ENCODE measurements around the gene RPLP2. TPM values are rescaled to one million over a fixed set of nuclear protein-coding genes. Genes with fewer than 3 reads are reported as not detected.

RPLP2 gene
- total and polyA plus RNA-seq, 2 of the 4 experiments (the other 2 are of a cell fraction) = 59.9 to 1,897 TPM

DNA sequence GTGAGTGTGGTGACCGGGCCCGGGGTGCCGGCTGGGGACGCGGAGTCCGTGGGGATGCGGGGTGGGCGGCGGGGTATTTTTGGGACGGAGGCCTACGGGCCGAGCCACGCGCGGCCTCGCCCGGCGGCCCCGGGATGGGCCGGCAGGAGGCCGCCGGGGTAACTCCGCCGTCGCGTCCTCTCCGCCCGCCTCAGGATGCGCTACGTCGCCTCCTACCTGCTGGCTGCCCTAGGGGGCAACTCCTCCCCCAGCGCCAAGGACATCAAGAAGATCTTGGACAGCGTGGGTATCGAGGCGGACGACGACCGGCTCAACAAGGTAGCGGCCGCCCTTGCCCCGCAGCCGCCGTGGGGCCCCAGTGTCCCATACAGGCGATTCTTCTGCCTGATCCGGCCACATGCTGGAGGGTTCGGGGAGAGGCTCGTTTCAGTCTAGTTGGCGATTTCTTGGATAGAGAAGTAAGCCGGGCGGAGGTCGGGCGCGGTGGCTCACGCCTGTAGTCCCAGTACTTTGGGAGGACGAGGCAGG, 337 bp downstream of the RPLP2 start:
- ATAC-seq (ENCODE audit: low read depth) = peak; percentile 0
- H2BK15ac ChIP-seq (ENCODE audit: low read depth, low read length) = no peak overlapping the region
- H4K5ac ChIP-seq (ENCODE audit: low read depth, low read length) = no peak overlapping the region
- dilution Hi-C loops (cut with HindIII; ENCODE audit: low sequenced_read_pairs, unreplicated experiment) = no loop called here
- H4K20me1 ChIP-seq (ENCODE audit: insufficient read depth, low read length) = peaks cover 38% of the 10 kb centered on the region
- BruUV-seq (replicated peaks) = TSS peak; percentile 89
- peak overlapping the region; percentile 86 for H3K4me3 ChIP-seq (ENCODE audit: insufficient read depth, low read depth, low read length)
- peaks cover 30% of the 10 kb centered on the region for H3K36me3 ChIP-seq (ENCODE audit: control insufficient read depth, insufficient read depth, low read length)
- peak overlapping the region; percentile 54 to 55; a peak in 2 of 4 replicates for H4K8ac ChIP-seq (ENCODE audit: low read depth in 2 of 2, low read length in 2 of 2)
- H3K23ac ChIP-seq (ENCODE audit: low read depth, low read length) = peak overlapping the region; percentile 52
- ChIA-PET CTCF (no interaction called here), POLR2A (ENCODE audit: unreplicated experiment) (interaction anchor here (1.1 kb wide), 1 partner anchor 9 kb away, joined by 5 read pairs; the partner anchor contains the start of gene PNPLA2)
- H3K79me1 ChIP-seq (ENCODE audit: low read depth in 1 of 2, low read length in 2 of 2) = peaks cover 27 to 57% of the 10 kb centered on the region in 2 experiments
- intact Hi-C loops (cut with micrococcal nuclease) = no loop called here
- peak overlapping the region; percentile 84 for H3K4ac ChIP-seq (ENCODE audit: low read depth, low read length)
- peak overlapping the region; percentile 64 for H2AFZ ChIP-seq (replicated peaks; ENCODE audit: low read length, poor library complexity)
- H3K18ac ChIP-seq (ENCODE audit: low read depth, low read length) = no peak overlapping the region
- no peaks in the 10 kb centered on the region for H3K9me3 ChIP-seq (ENCODE audit: control insufficient read depth, insufficient read depth, low read length)
- no peaks in the 10 kb centered on the region for H3K9me1 ChIP-seq (ENCODE audit: insufficient read depth, low read length)
- no peak overlapping the region for H2BK120ac ChIP-seq (ENCODE audit: low read depth, low read length)
- TF ChIP-seq MXI1 (IDR thresholded peaks at IDR 0.05; ENCODE audit: borderline replicate concordance, low read depth, low read length) = no peak
- TF ChIP-seq POLR2A (IDR thresholded peaks at IDR 0.05; ENCODE audit: low read depth, low read length) = no peak
- TF ChIP-seq MAFK (IDR thresholded peaks at IDR 0.05; ENCODE audit: low read depth, low read length) = no peak
- TF ChIP-seq BHLHE40 (IDR thresholded peaks at IDR 0.05; ENCODE audit: low read depth, low read length) = no peak
- TF ChIP-seq MAZ (IDR thresholded peaks at IDR 0.05; ENCODE audit: borderline replicate concordance, low read depth, low read length) = no peak
- TF ChIP-seq, protein P1, sequence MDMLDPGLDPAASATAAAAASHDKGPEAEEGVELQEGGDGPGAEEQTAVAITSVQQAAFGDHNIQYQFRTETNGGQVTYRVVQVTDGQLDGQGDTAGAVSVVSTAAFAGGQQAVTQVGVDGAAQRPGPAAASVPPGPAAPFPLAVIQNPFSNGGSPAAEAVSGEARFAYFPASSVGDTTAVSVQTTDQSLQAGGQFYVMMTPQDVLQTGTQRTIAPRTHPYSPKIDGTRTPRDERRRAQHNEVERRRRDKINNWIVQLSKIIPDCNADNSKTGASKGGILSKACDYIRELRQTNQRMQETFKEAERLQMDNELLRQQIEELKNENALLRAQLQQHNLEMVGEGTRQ (IDR thresholded peaks at IDR 0.05; ENCODE audit: low read depth, low read length) = no peak
- TF ChIP-seq RCOR1 (IDR thresholded peaks at IDR 0.05; ENCODE audit: insufficient replicate concordance, low read length) = no peak
- TF ChIP-seq, protein P2, sequence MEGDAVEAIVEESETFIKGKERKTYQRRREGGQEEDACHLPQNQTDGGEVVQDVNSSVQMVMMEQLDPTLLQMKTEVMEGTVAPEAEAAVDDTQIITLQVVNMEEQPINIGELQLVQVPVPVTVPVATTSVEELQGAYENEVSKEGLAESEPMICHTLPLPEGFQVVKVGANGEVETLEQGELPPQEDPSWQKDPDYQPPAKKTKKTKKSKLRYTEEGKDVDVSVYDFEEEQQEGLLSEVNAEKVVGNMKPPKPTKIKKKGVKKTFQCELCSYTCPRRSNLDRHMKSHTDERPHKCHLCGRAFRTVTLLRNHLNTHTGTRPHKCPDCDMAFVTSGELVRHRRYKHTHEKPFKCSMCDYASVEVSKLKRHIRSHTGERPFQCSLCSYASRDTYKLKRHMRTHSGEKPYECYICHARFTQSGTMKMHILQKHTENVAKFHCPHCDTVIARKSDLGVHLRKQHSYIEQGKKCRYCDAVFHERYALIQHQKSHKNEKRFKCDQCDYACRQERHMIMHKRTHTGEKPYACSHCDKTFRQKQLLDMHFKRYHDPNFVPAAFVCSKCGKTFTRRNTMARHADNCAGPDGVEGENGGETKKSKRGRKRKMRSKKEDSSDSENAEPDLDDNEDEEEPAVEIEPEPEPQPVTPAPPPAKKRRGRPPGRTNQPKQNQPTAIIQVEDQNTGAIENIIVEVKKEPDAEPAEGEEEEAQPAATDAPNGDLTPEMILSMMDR (conservative IDR thresholded peaks at IDR 0.05; ENCODE audit: low read depth, low read length) = no peak
- TF ChIP-seq SMC3 (IDR thresholded peaks at IDR 0.05; ENCODE audit: low read depth, low read length) = no peak
- no peak for TF ChIP-seq RFX5 (IDR thresholded peaks at IDR 0.05; ENCODE audit: low read depth, low read length)
- no peak; the same call in 1 of the 2 replicates for TF ChIP-seq CHD1 (IDR thresholded peaks at IDR 0.05; ENCODE audit: low read depth, low read length)
- TF ChIP-seq, protein P3, sequence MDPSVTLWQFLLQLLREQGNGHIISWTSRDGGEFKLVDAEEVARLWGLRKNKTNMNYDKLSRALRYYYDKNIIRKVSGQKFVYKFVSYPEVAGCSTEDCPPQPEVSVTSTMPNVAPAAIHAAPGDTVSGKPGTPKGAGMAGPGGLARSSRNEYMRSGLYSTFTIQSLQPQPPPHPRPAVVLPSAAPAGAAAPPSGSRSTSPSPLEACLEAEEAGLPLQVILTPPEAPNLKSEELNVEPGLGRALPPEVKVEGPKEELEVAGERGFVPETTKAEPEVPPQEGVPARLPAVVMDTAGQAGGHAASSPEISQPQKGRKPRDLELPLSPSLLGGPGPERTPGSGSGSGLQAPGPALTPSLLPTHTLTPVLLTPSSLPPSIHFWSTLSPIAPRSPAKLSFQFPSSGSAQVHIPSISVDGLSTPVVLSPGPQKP (IDR thresholded peaks at IDR 0.05; ENCODE audit: borderline replicate concordance, low read depth, low read length) = no peak
- no peak for TF ChIP-seq CEBPB (IDR thresholded peaks at IDR 0.05; ENCODE audit: low read depth, low read length)
- TF ChIP-seq FOS (IDR thresholded peaks at IDR 0.05; ENCODE audit: low read depth, low read length) = no peak
- TF ChIP-seq NFE2L2 (IDR thresholded peaks at IDR 0.05; ENCODE audit: low read depth, low read length) = no peak
- no peak for TF ChIP-seq RAD21 (IDR thresholded peaks at IDR 0.05; ENCODE audit: low read length)
- peak overlapping the region; percentile 97 for H2AK9ac ChIP-seq (replicated peaks; ENCODE audit: low read depth, low read length, poor library complexity)
- WGBS, 2 experiments (ENCODE audit: extremely low coverage in 2 of 2, insufficient read length in 1 of 2) = 0% methylated on average over 35 of the region's 55 CpGs; no CpG with 5 or more reads in 1 of the 2 experiments
- H2BK20ac ChIP-seq (ENCODE audit: low read depth, low read length) = no peak overlapping the region
- peaks cover 6% of the 10 kb centered on the region for H3K4me1 ChIP-seq (ENCODE audit: control insufficient read depth, insufficient read depth, low read length)
- H3K27ac ChIP-seq (ENCODE audit: insufficient read depth, low read length) = peak overlapping the region; percentile 74
- peak overlapping the region; percentile 68 for H3K14ac ChIP-seq (replicated peaks; ENCODE audit: low read depth, low read length)
- DNase-seq = no peak
- in situ Hi-C loops (cut with MboI; ENCODE audit: low sequenced_read_pairs) = no loop called here
- H3K9ac ChIP-seq (ENCODE audit: low read depth, low read length) = peak overlapping the region; percentile 85
- peak overlapping the region; percentile 67 for H2BK5ac ChIP-seq (ENCODE audit: low read depth, low read length, poor library complexity, severe bottlenecking)
- peak overlapping the region; percentile 90 for H3K4me2 ChIP-seq (ENCODE audit: low read depth, low read length)
- H2AK5ac ChIP-seq (ENCODE audit: low read depth, low read length) = peak overlapping the region; percentile 97
- H3K27me3 ChIP-seq (ENCODE audit: control insufficient read depth, insufficient read depth, low read length) = no peaks in the 10 kb centered on the region
- H4K91ac ChIP-seq (ENCODE audit: insufficient read depth, low read depth, low read length) = peak overlapping the region; percentile 54
- H3K56ac ChIP-seq (ENCODE audit: extremely low read depth, insufficient read depth, low read length) = peak overlapping the region; percentile 60
